ENCODE data around the gene GREB1L.

- TF ChIP-seq ATF7 (IDR thresholded peaks at IDR 0.05) (no peak), REST (IDR thresholded peaks at IDR 0.05; ENCODE audit: borderline replicate concordance) (no peak), REST (CRISPR knock-in tag; IDR thresholded peaks at IDR 0.05; ENCODE audit: low read depth) (no peak), POLR2AphosphoS5 (IDR thresholded peaks at IDR 0.05; ENCODE audit: control insufficient read depth, insufficient read depth, low read depth, low read length) (no peak), SIN3B (IDR thresholded peaks at IDR 0.05; ENCODE audit: low read depth) (no peak), TCF7L2 (IDR thresholded peaks at IDR 0.05; ENCODE audit: low read depth, low read length) (no peak), CTCF (IDR thresholded peaks at IDR 0.05 in 2 of 3, conservative IDR thresholded peaks at IDR 0.05 in 1 of 3; ENCODE audit: insufficient read depth in 2 of 3, low read depth in 1 of 3, low read length in 3 of 3) (no peak)
These were observed 271.3 kb downstream of the GREB1L start for GRCh38 chr18:21513292-21513691.
